Gastroesophageal sphincter (tissue), 4 donors: ENCODE data around the gene ARMC3. TPM values are rescaled to one million over a fixed set of nuclear protein-coding genes. Genes with fewer than 3 reads are reported as not detected.
"Not testable (repeated sequence)": the region's sequence is repeated elsewhere in the genome, so short reads cannot be mapped to it uniquely, and the experiment has no call there.

Experiments
- ATAC-seq: fragments of 150-250 bp; one replicate; pipeline ENCODE4 v1.9.1; 2016; ENCODE audit warnings: mild to moderate bottlenecking, moderate library complexity
- H3K27ac ChIP-seq, 4 donors: fragments of 200-600 bp; sonication (generic) in 3 of 4; 1 replicate in 3 of 4; 2 replicates in 1 of 4; pipeline ENCODE4 v1.5.1; 2016 to 2019
- H3K27me3 ChIP-seq: fragments of 200-600 bp; sonication (generic); one replicate; pipeline ENCODE4 v1.5.1; 2019
- H3K36me3 ChIP-seq, 2 donors: fragments of 200-600 bp; sonication (generic); one replicate each; pipeline ENCODE4 v1.5.1; 2019; ENCODE audit warnings: control low read depth in 1 of 2
- H3K4me1 ChIP-seq, 3 donors: fragments of 200-600 bp; sonication (generic); 1 replicate in 2 of 3; 2 replicates in 1 of 3; pipeline ENCODE4 v1.5.1; 2016 to 2019; ENCODE audit warnings: control low read depth in 2 of 3
- H3K4me3 ChIP-seq, 2 donors: fragments of 200-600 bp; sonication (generic); one replicate each; pipeline ENCODE4 v1.5.1; 2019; ENCODE audit warnings: mild to moderate bottlenecking in 1 of 2, moderate library complexity in 1 of 2
- H3K9me3 ChIP-seq, 3 donors: fragments of 200-600 bp; sonication (generic); one replicate each; pipeline ENCODE4 v1.5.1; 2017 to 2019; ENCODE audit warnings: control low read depth in 2 of 3
- CTCF ChIP-seq, 4 experiments: fragments of 200-600 bp in 2 of 4; fragments of 450-650 bp in 2 of 4; sonication (generic) in 1 of 4; IDR thresholded peaks; one replicate each; pipeline ENCODE4 v1.5.1; 2017 to 2019; ENCODE audit warnings: antibody characterized with exemption in 4 of 4, mild to moderate bottlenecking in 2 of 4, moderate library complexity in 2 of 4
- EP300 ChIP-seq: sonication (generic); formaldehyde crosslinking; IDR thresholded peaks from one replicate; pipeline ENCODE4 v1.6.1; 2017; ENCODE audit warnings: antibody characterized with exemption, mild to moderate bottlenecking
- POLR2A ChIP-seq, 2 donors: fragments of 450-650 bp; IDR thresholded peaks; one replicate each; pipeline ENCODE4 v1.6.1; 2017; ENCODE audit warnings: antibody characterized with exemption in 2 of 2, mild to moderate bottlenecking in 2 of 2, moderate library complexity in 1 of 2
- POLR2AphosphoS5 ChIP-seq: sonication (generic); formaldehyde crosslinking; IDR thresholded peaks from one replicate; pipeline ENCODE4 v1.6.1; 2017; ENCODE audit warnings: antibody characterized with exemption
- WGBS, 2 donors: methylation state at CpG; one replicate each; pipeline ENCODE4 v1.1.5; 2018; ENCODE audit warnings: low coverage in 1 of 2; 5-methylcytosine and 5-hydroxymethylcytosine counted together
- total RNA-seq, 4 donors: library from RNA; depleted of rRNA; stranded (reverse); fragments of >200 nt; gene quantifications; one replicate each; pipeline ENCODE4 v1.1.0, GENCODE V29; 2016

The ARMC3 gene
- total RNA-seq, 4 donors from 2014 or later = not detected

DNA sequence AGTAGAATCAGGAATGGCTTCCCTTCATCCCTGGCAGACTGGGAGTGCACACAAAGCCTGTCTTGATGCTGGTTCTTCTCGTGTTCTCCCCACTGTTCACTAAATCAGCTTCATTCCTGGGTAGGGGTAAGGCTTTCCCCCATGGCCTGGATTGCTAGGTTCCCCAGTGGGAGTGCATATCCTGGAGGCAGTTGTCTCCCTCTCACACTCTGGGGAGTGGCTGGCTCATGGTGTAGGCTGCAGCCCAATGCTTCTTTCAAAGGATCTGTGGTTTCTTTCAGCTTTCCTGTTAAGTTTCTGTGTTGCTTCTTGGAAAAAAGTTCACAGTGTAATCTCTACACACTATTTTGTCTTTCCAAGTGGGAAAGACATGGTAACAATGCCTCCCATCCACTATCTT, 32.6 kb upstream of the ARMC3 start:
- TF ChIP-seq EP300 = no peak
- TF ChIP-seq POLR2A (IDR thresholded peaks at IDR 0.05) = no peak
- no peak for TF ChIP-seq POLR2AphosphoS5
- ATAC-seq = no peak
- 67% methylated on average over 1 of the region's 1 CpG; no CpG with 5 or more reads in 1 of the 2 donors for WGBS, 2 donors
- Histone ChIP-seq H3K27ac (no peak overlapping the region), H3K36me3 (no peaks in the 10 kb centered on the region), H3K4me3 (no peak overlapping the region), H3K9me3 (peaks cover 0 to 25% (median 0%) of the 10 kb centered on the region in 3 donors), H3K4me1 (no peaks in the 10 kb centered on the region), H3K27me3 (no peaks in the 10 kb centered on the region)

DNA sequence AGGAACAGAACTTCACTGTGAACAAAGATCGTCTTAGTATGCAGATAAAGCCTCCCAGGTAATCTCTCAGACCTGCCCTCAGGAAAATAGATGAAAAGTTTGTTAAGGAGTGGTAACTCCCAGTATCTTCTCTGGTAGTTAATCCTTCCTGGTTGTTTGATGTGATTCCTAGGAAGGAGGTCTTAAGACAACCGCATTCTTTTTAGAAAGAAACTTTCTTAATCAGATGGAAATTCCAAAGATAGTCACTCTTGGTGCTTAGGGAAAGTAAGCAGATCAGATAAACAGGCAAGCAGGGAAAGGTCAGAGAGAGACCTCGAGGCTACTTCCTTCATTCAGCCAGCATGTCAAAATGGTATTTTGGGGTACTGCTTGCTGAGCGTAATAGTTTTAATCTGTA, 30.5 kb upstream of the ARMC3 start:
- TF ChIP-seq CTCF (IDR thresholded peaks at IDR 0.05) = no peak
- no peak for TF ChIP-seq POLR2A (IDR thresholded peaks at IDR 0.05)
- TF ChIP-seq POLR2AphosphoS5 = no peak
- TF ChIP-seq EP300 = no peak
- no peak overlapping the region for H3K4me3 ChIP-seq
- peaks cover 0 to 4% (median 0%) of the 10 kb centered on the region in 3 donors for H3K9me3 ChIP-seq
- no peak overlapping the region for H3K27ac ChIP-seq
- no peaks in the 10 kb centered on the region for H3K27me3 ChIP-seq
- no peaks in the 10 kb centered on the region for H3K36me3 ChIP-seq
- ATAC-seq = no peak
- WGBS, 2 donors = 67 to 69% methylated on average over 3 to 4 of the region's 4 CpGs
- H3K4me1 ChIP-seq = no peaks in the 10 kb centered on the region

DNA sequence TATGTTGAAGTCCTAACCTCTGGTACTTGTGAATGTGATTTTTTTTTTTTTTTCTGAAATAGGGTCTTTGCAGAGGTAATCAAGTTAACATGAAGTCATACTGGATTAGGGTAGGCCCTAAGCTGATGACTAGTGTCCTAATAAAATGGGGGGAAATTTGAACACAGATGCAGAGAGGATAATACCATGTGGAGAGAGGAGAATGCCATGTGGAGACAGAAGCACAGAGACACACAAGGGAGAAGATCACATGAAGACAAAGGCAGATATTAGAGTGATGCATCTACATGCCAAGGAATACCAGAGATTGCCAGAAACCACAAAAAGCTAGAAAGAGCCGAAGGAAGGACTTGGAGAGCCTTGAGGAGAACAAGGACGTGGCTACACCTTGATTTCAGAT, 28.5 kb upstream of the ARMC3 start:
- no peak overlapping the region for H3K4me3 ChIP-seq
- 84 to 88% methylated on average over 2 of the region's 2 CpGs for WGBS, 2 donors
- no peaks in the 10 kb centered on the region for H3K4me1 ChIP-seq
- no peak overlapping the region for H3K27ac ChIP-seq
- H3K27me3 ChIP-seq = no peaks in the 10 kb centered on the region
- no peaks in the 10 kb centered on the region for H3K9me3 ChIP-seq
- H3K36me3 ChIP-seq = no peaks in the 10 kb centered on the region
- ATAC-seq = no peak
- no peak for TF ChIP-seq POLR2A (IDR thresholded peaks at IDR 0.05)
- TF ChIP-seq EP300 = no peak
- no peak for TF ChIP-seq POLR2AphosphoS5
- TF ChIP-seq CTCF (IDR thresholded peaks at IDR 0.05) = no peak

DNA sequence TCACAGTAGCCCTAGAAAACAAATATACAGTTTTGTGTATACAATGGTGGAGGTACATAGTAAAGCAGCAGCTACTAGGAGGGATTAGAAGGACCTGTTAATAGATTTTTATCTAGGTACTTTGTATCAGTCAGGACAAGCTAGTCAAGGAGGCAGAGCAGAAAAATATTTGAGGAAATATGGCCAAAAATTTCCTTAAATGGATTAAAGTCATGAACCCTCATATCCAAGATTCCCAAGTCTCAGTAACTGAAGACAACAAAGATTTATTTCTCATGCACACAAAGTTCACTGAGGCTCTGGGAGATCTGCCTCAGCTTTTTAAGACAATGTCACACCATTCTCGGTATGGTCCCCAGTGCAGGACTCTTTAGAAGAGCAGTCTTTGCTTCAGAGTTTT, 28.1 kb upstream of the ARMC3 start:
- ATAC-seq = no peak
- no peaks in the 10 kb centered on the region for H3K36me3 ChIP-seq
- no peaks in the 10 kb centered on the region for H3K27me3 ChIP-seq
- TF ChIP-seq CTCF (IDR thresholded peaks at IDR 0.05) (no peak), POLR2AphosphoS5 (no peak), POLR2A (IDR thresholded peaks at IDR 0.05) (no peak), EP300 (no peak)
- H3K27ac ChIP-seq = no peak overlapping the region
- no peaks in the 10 kb centered on the region for H3K4me1 ChIP-seq
- H3K9me3 ChIP-seq = no peaks in the 10 kb centered on the region
- no peak overlapping the region for H3K4me3 ChIP-seq
- 88 to 100% methylated on average over 1 of the region's 1 CpG for WGBS, 2 donors

DNA sequence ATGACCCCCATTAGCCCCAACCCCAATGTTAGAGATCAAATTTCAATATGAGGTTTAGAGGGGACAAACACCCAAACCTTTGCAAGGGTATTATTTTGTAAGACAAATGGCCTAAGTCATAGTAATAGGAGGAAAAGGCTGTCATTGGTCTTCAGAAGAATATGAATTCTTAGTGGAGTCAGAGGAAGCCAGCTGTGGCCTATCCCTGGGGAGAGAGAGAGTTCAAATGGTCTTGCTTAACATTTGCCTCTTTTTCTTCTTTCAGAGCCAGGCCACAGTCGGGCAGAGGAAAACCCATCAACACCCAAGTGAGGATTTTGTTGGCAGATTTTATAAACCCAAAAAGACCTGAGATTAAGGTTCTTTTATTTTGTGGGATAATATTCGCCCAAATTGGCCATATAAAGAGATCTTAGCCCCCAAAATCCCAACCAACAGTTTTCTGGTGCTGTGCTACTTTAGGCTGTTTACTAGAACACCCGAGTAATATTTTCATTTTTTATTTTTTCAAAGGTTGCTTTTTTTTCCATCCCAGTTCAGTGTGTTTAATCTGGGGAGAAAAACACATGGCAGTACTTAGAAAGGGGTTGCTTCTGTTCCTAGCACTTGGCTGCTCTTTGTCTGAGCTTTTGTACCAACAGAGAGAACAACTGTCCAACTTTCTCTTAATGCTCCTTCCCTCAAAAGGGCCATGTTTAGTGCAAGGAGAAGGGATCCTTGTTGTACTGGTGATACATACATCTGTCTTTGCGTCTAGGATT, 26.8 kb upstream of the ARMC3 start:
- 63 to 80% methylated on average over 3 to 4 of the region's 4 CpGs for WGBS, 2 donors
- Histone ChIP-seq H3K36me3 (no peaks in the 10 kb centered on the region), H3K9me3 (no peaks in the 10 kb centered on the region), H3K4me3 (no peak overlapping the region), H3K27me3 (no peaks in the 10 kb centered on the region), H3K27ac (no peak overlapping the region), H3K4me1 (no peaks in the 10 kb centered on the region)
- ATAC-seq = no peak
- TF ChIP-seq EP300 (no peak), POLR2A (IDR thresholded peaks at IDR 0.05) (no peak)

DNA sequence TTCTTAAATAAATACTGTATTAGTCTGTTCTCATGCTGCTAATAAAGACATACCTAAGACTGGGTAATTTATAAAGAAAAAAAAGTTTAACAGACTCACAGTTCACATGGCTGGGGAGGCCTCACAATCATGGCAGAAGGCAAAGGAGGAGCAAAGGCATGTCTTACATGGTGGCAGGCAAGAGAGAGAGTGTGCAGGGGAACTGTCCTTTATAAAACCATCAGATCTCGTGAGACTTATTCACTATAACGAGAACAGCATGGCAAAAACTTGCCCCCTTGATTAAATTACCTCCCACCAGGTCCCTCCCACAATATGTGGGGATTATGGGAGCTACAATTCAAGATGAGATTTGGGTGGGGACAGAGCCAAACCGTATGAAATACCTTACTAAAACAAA, 25.7 kb upstream of the ARMC3 start:
- H3K4me3 ChIP-seq, H3K27ac ChIP-seq, H3K36me3 ChIP-seq, H3K4me1 ChIP-seq, H3K9me3 ChIP-seq, H3K27me3 ChIP-seq, ATAC-seq: not testable (repeated sequence)
- WGBS, 2 donors = 74 to 83% methylated on average over 3 of the region's 3 CpGs
